ENCODE measurements around the gene PRPF18. TPM values are rescaled to one million over a fixed set of nuclear protein-coding genes. Genes with fewer than 3 reads are reported as not detected.

PRPF18 gene
- polyA plus RNA-seq, 1 donor, result 22.8 TPM

GRCh38 chr10:13671904-13672303 lies 85.1 kb downstream of the PRPF18 start:
- no peak for DNase-seq

DNA sequence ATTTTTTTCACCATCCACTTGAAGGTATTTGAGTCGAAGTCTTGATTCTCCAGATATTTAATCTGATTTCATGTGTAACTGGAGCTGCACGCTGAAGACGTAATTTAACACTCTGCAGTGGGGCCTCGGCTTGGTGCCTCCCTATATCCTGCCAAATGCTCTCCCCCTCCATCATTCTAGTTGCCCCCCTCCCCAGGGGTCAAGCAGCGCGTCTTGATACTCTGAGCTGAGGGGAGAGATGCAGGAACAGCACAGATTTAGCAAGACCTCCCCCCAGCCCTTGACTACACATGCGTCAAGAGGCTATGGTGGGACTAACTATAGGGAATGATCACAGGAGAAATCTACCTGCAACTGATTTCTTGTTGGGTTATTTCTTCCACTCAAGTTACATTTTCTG lies 85.8 kb downstream of the PRPF18 start:
- no peak for DNase-seq

GRCh38 chr10:13673156-13673555 lies 86.4 kb downstream of the PRPF18 start:
- DNase-seq, result no peak

DNA sequence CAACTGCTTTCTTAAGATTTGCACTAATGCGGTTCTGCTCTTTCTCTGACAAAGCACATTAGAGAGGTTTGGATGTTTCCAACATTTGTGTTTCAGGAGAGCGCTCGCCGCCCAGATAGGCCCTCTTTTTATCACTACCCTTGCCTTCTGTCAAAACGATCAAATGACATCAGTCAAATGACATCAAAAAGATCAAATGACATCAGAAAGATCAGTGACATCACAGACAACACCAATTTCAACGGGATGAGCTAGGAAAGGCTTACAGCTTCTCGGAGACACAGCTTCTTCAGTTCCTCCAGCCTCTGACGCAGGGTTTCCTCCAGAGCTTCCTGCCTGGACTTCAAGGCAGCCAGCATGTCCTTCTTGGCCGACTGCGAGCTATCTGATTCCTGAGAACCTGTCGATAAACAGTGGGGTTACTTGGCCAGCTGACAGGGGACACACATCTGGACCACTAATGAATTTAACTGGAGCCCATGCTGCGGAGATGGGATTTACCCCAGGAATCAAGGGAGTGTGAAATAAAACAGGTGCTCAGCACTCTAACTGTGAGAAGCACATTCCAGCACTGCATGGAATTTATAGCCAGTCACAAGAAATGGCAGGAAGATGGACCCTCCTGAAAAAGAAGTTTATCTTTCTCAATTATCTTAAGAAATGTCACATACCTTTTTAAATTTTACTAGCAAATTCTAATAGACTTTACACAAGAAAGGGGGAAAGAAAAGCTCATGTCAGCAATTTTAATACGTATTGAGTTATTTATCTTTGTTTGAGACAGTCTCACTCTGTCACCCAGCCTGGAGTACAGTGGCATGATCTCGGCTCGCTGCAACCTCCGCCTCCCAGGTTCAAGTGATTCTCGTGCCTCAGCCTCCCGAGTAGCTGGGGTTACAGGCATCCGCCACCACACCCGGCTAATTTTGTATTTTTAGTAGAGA lies 88.2 kb downstream of the PRPF18 start:
- peak; percentile 51 for DNase-seq

- DNase-seq, result no peak
Observed at GRCh38 chr10:13678101-13678843, 91.5 kb downstream of the PRPF18 start.

Other genes starting within 250 kb of the PRPF18 start
- gene SEPHS1, start 238.7 kb upstream of the PRPF18 start, polyA plus RNA-seq (ENCODE audit: insufficient read length), result 60.9 TPM
- 5.9 TPM for gene BEND7, start 58.0 kb upstream of the PRPF18 start, polyA plus RNA-seq (ENCODE audit: insufficient read length)

Measured in hindlimb muscle (tissue), 1 donor.